ENCODE measurements around the gene TMA7.
A peak's percentile ranks its signal among the peaks of the same experiment; 100 is the strongest.
"Not testable (repeated sequence)": the region's sequence is repeated elsewhere in the genome, so short reads cannot be mapped to it uniquely, and the experiment has no call there.

The TMA7 gene

GRCh38 chr3:48439820-48440589 is at the start of gene TMA7, which contains the start of gene CCDC51:
TMA7 (plus strand) TSS chr3:48440257; CDS start chr3:48440297, 40 bp downstream.
CCDC51 (minus strand) TSS chr3:48440119; CDS start chr3:48435128, 4,991 bp downstream.
- DNase-seq, result peak; percentile 98

GRCh38 chr3:48394391-48394790 is 45.7 kb upstream of the TMA7 start:
- no peak for DNase-seq

GRCh38 chr3:48395714-48396113 is 44.3 kb upstream of the TMA7 start:
- no peak for DNase-seq

GRCh38 chr3:48397767-48398681 is 42.0 kb upstream of the TMA7 start:
- DNase-seq, result no peak

- DNase-seq, result no peak
Measured at GRCh38 chr3:48398701-48399386, 41.2 kb upstream of the TMA7 start.

GRCh38 chr3:48399387-48400172 is 40.5 kb upstream of the TMA7 start:
- no peak for DNase-seq

- peak; percentile 42 for DNase-seq
Measured at GRCh38 chr3:48400824-48401433, 39.1 kb upstream of the TMA7 start.

- not testable (repeated sequence) for DNase-seq
Measured at GRCh38 chr3:48401434-48401901, 38.6 kb upstream of the TMA7 start.

- no peak for DNase-seq
Measured at GRCh38 chr3:48402281-48402732, 37.8 kb upstream of the TMA7 start.

GRCh38 chr3:48402907-48403306 is 37.1 kb upstream of the TMA7 start:
- no peak for DNase-seq

- no peak for DNase-seq
Measured at GRCh38 chr3:48403533-48404439, 36.3 kb upstream of the TMA7 start.

- no peak for DNase-seq
Measured at GRCh38 chr3:48404440-48405342, 35.4 kb upstream of the TMA7 start.

- DNase-seq, result no peak
Measured at GRCh38 chr3:48405343-48405881, 34.6 kb upstream of the TMA7 start.

GRCh38 chr3:48405971-48406370 is 34.1 kb upstream of the TMA7 start:
- no peak for DNase-seq

- DNase-seq, result no peak
Measured at GRCh38 chr3:48406443-48407431, 33.3 kb upstream of the TMA7 start.

GRCh38 chr3:48407542-48408099 is 32.4 kb upstream of the TMA7 start:
- no peak for DNase-seq

GRCh38 chr3:48408823-48409281 is 31.2 kb upstream of the TMA7 start:
- DNase-seq, result no peak
